ENCODE data around the gene CFAP298.

CFAP298 gene

DNA sequence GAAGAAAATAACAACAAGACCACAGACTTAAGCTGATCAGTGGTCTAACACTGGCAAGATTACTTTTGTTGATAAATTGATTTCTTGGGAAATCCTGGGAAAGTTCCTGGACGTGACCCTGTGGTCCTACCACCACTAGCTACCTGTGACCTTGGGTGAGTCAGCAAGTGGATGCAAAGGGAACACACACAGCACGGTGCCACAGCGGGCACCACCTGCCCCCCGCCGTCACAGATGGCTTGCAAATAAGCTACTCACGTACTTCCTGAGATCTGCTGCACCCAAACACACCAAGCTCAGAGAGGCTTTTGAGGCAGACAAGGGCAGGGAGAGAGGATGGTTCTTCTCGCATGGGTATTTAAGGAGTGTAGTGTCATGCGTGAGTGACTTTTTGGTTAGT lies 12.7 kb downstream of the CFAP298 start:
- DNase-seq (ENCODE audit: low read depth in 2 of 3, low spot score in 2 of 3), result no peak

DNA sequence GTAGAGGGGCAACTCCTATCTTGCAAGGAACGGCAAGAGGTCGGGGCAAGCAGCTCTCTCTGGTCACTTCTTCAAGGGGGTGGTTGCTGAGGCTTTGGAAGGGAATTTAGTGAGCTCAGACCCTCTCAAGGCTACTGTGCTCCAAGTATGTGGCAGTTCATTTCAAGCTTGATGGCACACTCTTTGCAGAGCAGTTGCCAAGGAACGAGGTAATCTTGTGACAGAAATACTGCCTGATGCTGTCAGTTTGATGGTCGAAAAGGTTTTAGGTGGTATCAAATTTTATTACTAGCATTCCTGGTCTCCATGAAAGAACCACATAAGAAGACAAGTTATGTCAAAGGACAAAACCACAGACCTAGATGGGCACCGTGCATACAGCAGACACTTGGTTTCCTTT lies 13.1 kb downstream of the CFAP298 start:
- DNase-seq (ENCODE audit: low read depth in 2 of 3, low spot score in 2 of 3), result no peak

DNA sequence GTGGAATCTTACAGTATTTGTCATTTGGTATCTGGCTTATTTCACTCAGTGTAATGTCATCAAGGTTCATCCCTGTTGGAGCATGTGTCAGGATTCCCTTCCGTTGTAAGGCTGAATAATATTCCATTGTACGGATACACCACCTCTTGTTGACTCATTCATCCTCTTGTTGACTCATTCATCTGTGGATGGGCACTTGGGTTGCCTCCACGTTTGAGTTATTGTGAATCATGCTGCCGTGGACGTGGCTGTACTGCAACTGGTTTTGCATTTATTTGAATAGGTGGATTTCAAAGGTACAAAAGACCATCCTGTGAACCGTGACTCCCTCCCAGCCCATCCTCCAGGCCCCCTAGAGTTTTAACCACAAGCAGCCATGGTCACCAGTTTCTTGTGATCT lies 15.0 kb downstream of the CFAP298 start:
- DNase-seq (ENCODE audit: low read depth in 2 of 3, low spot score in 2 of 3), result no peak

DNA sequence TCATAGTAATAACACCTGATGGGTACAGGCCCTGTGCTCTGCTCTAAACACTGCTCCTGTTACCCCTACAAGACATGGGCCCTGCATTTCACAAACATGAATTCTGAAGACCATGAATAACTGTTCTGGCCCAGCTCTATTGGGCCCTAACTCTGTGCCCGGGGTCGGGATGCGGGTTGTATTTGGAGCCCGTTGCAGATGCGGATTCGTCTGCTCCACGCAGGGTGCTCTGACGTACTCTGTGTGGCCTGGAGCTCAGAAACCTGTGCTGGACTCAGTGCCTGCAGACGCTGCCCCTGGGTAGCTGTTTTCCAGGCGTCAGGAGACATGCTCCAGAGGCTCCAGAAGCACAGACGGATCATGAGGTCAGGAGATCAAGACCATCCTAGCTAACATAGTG lies 16.7 kb downstream of the CFAP298 start:
- DNase-seq (ENCODE audit: low read depth in 2 of 3, low spot score in 2 of 3), result no peak

DNA sequence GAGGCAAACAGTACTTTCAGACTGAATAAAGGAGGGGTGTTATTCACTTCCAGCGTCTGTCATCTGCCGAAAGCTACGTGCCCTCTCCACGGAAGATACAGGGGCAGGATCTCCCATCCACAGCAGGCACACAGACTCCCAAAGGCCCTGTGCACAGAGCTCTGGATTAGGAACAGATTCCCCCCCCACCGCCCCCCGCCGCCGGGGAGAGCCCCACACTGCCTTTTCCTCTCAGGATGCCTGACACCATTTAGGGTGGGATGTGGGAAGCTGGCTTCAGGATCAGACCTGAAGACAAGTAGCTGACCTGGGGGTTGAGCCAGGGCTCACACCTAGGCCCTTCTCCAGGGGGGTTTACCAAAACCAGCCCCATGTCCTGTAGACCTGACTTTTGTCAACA lies 18.5 kb downstream of the CFAP298 start:
- DNase-seq (ENCODE audit: low read depth in 2 of 3, low spot score in 2 of 3), result no peak

DNA sequence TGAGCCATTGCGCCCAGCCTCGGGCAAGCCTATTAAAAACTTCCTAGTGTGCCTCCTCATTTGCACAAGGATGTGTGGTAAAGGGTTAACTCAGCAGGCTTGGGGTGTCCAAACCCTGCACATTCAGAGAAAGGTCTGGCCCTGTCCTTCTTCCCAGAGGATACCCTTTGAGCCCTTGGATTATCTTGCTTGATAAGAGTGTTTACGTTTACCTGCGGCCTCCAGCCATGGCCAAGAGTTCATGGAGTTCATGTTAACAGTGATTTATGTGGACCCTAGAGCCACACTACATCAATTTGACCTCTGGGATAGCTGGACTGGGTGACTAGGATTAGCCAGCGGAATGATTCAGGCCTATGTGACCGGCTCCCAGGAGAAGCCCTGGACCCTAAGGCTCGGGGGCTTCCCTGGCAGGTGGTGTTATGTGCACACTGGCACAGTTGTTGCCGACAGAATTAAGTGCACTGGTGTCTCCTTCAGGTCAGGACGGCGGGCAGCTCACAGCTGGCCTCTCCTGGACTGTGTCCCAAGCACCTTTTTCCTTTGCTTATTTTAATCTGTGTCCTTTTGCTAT lies 19.2 kb downstream of the CFAP298 start:
- no peak for DNase-seq (ENCODE audit: low read depth in 2 of 3, low spot score in 2 of 3)

DNA sequence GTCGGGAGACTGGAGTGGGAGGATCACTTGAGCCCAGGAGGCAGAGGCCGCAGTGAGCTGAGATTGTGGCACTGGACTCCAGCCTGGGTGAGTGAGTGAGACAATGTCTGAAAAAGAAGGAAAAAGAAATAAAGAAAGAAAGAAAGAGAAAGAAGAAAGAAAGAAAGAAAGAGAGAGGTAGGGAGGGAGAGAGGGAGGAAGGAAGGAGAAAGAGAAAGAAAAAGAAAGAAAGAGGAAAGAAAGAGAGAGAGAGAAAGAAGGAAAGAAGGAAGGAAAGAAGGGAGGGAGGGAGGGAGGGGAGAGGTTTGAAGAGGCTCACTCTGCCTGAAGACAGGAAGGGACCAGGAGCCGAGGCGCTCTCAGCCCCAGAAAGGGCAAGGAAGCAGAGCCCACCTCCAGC lies 22.0 kb downstream of the CFAP298 start:
- DNase-seq (ENCODE audit: low read depth in 2 of 3, low spot score in 2 of 3), result no peak

DNA sequence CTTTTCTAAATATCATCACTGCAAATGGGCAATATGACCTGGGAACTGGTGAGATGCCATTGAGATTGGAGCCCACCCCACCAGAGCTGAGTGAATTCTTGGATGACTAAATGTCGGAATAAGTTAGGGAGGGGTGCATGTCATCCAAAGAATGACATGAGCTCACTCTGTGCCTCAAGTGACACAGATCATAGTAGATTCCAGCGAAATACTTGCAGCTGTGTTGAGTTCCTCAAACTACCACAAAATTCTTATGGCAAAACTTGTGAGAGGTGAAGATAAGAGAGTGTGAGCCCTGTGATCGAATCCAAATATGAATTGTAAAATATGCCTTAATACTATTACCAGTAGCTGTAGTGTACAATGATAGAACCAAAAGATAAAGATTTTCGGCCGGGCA lies 24.5 kb downstream of the CFAP298 start:
- DNase-seq (ENCODE audit: low read depth in 2 of 3, low spot score in 2 of 3), result no peak

DNA sequence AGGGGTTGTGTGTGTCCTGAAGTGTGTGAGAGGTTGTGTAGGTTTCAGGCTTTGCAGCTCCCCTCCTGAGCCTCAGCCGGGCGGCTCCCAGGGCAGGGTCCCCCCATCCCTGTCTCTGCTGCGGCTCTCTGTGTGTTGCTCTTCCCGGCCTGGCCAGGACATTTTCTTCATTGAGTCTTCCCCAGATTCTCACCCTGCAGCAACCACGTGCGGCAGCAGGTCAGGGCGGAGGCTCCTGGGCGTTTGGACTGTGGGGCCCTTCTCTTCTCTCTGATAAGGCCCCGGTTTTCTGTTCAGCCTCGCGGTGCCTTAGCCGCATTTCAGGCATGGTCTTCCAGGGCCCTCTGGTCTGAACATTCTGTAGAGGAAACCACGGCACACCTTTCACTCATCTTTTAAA lies 25.1 kb downstream of the CFAP298 start:
- DNase-seq (ENCODE audit: low read depth in 2 of 3, low spot score in 2 of 3), result no peak

DNA sequence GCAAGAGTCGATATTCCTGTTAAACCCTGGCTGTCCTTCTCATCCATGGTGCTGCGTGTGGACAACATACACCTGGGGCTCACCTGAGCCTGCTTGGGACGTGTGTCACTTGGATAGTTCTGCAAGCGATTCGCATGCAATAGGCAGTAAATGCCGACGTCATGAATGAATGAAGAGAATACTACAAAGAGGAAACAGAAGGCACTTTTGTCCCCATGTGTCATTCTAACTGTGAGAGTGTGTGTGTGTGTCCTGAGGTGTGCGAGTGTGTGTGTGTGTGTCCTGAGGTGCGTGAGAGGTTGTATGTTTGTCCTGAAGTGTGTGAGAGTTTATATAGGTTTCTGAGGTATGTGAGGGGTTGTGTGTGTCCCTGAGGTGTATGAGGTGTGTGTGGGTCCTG lies 26.2 kb downstream of the CFAP298 start:
- no peak for DNase-seq (ENCODE audit: low read depth in 2 of 3, low spot score in 2 of 3)

DNA sequence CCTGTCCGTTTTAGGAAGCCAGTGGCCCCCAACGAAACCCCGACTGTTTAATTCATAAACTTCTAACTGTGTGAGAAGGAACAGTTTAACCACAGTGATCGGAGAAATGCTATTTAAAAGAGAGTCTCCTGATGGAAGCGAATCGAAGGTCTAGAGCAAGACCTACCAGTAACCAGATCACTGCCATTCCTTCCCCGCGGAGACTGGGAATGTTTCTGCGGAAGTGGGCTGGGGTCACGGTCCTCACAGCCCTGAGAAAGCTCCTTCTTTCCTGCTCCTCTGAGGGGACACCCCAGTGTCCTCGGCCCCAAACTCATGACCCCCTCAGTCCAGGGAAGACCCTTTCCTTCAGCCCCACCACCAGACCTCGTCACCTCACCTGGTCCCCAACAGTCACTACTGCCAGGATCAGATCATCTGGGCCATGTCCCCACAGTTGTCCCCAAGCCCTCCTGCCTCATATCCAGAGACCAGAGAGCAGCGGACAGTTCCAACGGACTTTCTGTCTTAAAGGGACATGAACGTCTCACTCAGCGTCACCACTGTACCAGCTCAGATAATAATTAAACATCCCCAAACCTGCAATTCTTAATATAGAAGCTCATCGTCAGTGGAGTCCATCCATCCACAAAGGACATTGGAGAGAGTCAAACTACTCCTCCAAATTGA lies 27.0 kb downstream of the CFAP298 start, which contains the start of gene TCP10L:
Gene TCP10L, minus strand, starts transcription at position 482 of the 669 bp plus-strand sequence. CDS start 1,219 bp downstream, outside the sequence.
- DNase-seq (ENCODE audit: low read depth in 2 of 3, low spot score in 2 of 3), result no peak

DNA sequence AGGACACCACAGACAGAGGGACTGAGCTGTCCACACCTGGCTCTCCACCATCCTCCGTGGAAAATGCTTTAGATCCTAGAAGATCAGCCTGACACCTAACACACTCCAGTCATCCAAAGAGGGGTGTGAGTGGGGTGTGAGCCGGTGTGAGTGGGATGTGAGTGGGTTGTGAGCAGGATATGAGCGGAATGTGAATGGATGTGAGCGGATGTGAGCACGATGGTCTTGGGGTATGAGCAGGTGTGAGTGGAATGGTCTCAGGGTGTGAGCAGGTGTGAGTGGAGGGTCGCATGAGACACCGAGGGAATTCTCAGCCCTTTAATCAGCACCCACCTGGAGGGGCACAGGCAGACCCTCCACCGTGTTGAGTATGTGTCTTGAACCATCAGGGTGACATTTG lies 27.7 kb downstream of the CFAP298 start:
- no peak for DNase-seq (ENCODE audit: low read depth in 2 of 3, low spot score in 2 of 3)

DNA sequence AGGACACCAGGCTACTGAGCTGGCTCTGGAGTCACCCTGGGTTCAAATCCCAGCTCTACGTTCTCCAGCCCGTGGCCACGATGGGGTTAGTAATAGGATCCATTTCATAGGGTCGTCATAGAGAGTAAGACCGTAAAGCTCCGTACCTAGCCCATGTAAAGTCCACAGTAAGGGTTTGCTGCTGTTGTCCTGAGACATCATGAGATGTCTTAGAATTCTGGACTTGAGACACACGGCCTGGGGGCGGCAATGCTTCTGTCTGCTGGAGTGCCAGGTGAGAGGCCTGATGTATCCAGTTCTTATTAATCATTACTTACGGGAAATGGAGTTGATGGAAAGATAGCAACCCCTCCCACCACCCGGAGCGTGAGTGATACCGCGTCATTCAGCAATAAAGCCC lies 30.4 kb downstream of the CFAP298 start:
- DNase-seq (ENCODE audit: low read depth in 2 of 3, low spot score in 2 of 3), result no peak

DNA sequence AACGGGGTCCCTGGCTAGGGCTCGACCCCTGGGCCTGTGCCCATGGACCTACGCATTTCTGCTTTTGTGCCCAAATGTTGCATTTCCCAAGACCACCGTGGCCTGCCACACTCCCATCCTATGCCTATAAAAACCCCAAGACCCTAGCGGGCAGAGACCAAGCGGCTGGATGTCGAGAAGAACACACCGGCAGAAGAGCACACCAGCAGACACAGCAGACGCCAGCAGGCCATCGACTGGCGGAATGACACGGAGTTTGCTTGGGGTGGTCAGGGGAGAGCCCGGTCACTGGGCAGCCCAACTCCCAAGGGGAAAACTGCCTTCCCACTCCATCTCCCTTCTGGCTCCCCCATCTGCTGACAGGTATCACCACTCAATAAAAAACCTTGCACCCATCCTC lies 31.2 kb downstream of the CFAP298 start:
- no peak for DNase-seq (ENCODE audit: low read depth in 2 of 3, low spot score in 2 of 3)

DNA sequence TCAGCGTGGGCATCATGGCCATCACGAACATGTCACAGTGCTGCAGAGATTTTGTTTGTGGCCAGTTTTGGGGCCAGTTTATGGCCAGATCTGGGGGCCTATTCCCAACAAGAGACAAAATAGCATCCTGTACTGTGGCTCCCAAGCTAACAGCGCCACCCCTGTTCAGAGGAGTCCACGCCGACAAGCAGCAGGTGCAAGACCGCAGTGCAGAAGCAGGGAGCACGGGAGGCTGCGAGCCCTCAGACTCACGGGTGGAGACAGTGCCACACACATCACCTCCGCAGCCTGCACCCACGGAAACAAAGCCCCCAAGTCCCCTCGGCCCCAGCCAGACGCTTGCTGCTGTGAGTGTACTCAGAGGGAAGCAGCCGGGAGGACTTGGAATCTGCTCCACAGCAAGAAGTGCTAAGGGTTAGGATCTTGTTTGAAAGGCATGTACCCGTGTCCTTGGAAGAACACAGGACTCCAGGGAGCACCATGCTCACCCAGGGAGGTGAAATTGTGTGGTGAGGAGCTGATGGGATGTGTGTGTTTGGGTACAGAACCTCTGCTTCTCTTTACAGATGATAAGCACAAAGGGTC lies 34.0 kb downstream of the CFAP298 start:
- DNase-seq (ENCODE audit: low read depth in 2 of 3, low spot score in 2 of 3), result no peak

DNA sequence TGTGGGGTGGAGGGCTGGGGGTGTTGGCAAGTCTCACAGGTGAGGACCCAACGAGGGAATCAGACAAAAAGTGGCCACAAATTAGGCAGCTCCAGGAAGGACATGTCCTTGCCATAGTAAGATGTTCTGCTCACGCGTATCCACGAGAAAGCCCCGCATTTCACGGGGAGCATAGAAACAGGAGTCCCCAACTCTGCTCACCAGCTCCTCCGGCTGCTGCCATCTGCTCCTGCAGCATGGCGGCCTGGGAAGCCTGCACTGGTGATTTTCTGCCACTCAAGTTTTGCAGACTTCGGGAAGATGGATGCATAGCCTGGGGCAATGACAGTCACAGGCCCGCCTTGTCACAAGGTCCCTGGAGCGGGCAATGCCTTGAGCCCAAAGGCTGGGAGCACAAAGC lies 36.2 kb downstream of the CFAP298 start:
- DNase-seq (ENCODE audit: low read depth in 2 of 3, low spot score in 2 of 3), result no peak

DNA sequence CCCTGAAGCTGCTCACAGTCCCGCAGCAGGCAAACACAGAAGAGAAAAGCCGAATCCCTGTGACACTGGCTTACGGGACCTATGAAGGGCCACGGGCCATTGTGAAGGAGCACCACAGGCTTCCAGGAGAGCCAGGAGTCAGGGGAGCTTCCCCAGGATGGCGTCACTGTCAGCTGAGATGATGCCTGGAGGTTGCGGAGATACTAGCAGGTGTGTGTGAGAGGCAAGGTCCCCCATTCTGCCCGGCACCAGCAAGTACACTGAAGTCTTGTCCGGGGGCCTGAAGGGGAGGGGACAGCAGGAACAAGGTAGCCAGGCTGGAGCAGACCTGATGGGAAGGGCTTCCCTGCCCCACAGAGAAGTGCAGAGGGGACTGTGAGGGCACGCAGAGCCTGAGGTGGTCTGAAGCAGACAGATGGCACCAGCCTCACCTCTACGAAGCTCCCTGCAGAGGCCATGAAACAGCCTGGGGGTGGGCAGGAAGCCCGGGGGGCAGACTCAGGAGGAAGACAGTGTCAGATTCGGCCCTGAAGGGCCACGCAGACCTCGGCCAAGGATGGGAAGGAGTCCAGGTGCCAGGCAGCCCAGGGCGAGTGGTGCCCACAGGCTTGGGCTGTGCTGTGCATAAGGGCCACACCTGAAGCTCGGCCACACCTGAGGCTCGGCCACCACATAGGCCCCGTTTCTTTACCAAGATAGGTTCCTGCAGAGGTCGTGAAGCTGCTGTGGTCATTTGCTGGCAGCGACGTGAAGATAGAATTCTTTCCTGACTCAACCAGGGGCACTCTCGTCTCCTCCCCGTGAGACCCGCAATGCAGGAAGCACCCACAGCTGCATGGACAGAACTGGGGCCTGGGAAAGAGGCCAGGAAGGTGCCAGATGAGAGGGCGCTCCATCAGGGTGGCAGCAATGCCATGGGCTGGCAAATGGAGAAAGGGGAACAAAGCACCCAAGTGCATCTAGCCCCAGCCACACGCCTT lies 36.9 kb downstream of the CFAP298 start:
- no peak for DNase-seq (ENCODE audit: low read depth in 2 of 3, low spot score in 2 of 3)

DNA sequence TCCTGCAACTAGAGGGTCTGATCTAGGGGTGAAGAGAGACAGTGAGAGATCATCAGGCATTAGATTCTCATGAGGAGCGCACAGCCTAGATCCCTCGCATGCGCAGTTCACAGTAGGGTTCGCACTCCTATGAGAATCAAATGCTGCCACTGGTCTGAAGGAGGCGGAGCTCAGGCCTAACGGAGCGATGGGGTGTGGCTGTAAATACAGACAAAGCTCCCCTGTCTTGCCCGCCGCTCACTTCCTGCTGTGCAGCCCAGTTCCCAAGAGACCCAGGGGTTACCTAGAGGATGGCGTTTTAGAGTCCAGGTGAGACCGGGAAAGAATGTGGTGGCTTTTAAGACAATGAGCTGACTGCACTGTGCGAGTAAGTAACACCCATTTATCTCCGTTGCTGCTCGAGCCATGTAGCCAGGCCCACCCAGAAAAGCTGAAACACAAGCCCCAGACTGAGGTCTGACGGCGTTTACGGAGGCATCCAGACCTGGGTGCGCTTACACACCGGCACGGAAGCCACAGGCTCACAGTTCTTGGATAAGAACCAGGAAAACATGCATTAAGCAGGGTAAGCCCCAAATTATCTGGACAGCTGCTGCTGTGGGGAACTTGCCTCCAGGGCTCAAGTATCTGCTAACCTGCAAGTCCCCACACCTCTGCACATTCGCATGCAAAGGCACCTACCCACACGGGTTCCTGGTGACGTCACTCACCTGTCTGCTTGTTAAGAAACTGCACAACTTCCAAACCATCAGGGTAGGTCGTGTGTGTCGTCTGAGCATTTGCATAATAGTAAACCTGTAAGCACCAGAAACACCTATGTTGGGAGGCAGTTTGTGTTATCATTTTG lies 39.4 kb downstream of the CFAP298 start:
- DNase-seq (ENCODE audit: low read depth in 2 of 3, low spot score in 2 of 3), result no peak

DNA sequence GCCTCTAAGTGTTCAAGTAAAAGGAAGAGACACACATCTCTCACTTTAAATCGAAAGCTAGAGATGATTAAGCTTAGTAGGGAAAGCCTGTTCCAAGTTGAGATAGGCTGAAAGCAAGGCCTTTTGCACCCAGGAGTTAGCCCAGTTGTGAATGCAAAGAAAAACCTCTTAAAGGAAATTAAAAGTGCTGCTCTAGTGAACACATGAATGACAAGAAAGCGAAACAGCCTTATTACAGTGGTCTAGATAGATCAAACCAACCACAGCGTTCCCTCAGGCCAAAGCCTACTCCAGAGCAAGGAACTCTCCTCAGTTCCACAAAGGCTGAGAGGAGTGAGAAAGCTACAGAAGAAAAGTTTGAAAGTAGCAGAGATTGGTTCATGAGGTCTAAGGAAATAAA lies 41.7 kb downstream of the CFAP298 start:
- no peak for DNase-seq (ENCODE audit: low read depth in 2 of 3, low spot score in 2 of 3)

Measured in activated CD8-positive, alpha-beta memory T cell treated with anti-CD3 and anti-CD28 coated beads for 48 hours (primary cell).